ENCODE measurements around the gene APPL2.
"Not testable (repeated sequence)": the region's sequence is repeated elsewhere in the genome, so short reads cannot be mapped to it uniquely, and the experiment has no call there.

The APPL2 gene

DNA sequence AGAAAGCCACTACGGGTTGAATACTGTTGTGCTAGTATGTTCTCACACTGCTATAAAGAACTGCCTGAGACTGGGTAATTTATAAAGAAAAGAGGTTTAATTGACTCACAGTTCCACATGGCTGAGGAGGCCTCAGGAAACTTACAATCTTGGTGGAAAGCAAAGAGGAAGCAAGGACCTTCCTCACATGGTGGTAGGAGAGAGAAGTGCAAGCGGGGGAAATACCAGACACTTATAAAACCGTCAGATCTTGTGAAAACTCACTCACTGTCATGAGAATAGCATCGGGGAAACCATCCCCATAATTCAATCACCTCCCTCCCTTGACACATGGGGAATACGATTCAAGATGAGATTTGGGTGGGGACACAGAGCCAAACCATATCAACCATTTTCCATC is 20.5 kb upstream of the APPL2 start:
- DNase-seq = not testable (repeated sequence)

DNA sequence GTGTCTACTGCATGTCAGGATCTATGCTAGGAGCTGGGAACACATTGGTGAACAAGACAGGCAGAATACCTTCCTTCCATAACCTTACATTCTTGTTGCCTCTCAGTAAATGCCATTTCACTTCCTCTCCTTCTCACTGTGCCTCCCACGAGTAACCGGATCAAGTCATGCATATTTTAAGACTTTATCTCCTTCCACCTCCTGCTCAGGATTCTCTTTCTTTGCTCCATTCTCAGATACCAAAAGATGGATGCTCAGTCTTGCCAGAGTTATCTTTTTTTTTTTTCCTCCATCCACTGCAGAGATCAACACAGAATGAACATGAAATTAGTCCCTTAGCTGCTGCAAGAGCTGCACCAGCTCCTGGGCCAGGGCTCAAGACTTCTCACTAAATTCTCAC is 20.0 kb upstream of the APPL2 start:
- no peak for DNase-seq

DNA sequence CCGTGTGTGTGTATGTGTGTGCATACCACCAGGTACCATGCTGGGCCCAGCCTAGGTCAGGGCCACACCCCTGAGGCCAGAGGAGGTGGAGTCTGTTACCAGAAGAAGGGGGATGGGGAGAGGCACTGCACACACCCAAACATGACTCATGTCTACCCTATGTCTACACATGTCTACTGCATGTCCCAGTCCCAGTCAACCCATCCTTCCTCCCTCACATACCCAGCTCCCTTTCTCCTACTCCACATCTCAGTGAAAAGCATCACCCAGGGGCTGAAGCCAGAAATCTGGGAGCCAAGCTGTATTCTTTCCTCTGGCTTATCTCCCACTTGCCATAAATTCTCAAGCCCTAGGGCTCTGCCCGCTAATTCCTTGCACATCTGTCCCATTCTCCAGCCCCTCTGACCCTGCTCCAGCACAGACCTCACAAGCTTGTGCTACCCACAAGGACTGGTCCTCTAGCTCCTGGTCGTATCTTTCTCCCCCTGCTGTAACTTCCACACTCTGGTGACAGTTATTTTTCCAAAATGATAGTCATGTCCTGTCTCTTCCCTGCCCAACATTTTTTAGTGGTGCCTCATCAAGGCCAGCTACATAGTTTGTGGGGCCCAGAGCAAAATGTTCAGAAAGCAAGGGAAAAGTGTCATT is 18.0 kb upstream of the APPL2 start:
- DNase-seq = no peak

DNA sequence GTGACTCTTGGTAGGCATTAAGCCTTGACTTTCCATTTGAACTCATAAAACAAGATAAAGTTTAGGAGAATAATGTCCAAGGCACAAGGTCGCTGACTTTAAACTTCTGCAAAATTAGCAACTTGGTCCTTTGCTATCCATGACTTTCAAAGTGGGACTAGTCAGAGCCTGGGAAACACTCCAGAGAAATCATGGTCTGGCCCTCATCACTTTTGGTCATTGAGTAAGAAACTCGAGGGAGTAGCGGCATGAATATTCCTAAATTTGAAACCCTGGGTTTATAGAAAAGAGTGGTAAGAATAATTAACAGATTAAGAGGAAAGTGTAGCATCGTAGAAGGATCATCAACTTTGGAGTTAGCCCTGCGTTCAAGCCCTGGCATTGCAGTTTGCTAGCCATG is 16.9 kb upstream of the APPL2 start:
- no peak for DNase-seq

DNA sequence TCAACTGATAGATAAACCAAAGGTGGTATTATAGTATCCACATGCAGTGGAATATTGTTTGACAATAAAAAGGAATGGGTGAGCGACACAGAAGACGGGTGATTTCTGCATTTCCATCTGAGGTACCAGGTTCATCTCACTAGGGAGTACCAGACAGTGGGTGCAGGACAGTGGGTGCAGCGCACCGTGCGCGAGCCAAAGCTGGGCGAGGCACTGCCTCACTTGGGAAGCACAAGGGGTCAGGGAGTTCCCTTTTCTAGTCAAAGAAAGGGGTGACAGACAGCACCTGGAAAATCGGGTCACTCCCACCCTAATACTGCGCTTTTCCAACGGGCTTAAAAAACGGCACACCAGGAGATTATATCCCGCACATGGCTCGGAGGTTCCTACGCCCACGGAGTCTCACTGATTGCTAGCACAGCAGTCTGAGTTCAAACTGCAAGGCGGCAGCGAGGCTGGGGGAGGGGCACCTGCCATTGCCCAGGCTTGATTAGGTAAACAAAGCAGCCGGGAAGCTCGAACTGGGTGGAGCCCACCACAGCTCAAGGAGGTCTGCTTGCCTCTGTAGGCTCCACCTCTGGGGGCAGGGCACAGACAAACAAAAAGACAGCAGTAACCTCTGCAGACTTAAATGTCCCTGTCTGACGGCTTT is 9.9 kb upstream of the APPL2 start:
- DNase-seq = not testable (repeated sequence)

DNA sequence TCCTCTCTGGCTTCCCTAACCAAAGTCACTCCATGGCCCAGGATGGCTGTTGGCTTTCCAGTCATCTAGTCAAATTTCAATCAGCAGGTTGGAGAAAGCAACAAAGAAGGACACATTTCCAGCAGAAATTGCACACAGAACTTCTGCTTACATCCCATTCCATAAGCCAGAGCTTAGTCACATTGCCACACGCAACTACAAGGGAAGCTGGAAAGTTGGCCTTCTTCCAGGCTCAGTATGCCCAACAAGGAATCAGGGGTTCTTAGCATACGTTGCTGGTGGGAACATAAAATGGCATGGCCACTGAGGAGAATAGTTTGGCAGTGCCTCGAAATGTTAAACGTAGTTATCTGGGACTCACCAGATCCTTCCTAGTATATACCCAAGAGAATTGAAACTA is 9.3 kb upstream of the APPL2 start:
- DNase-seq = no peak

DNA sequence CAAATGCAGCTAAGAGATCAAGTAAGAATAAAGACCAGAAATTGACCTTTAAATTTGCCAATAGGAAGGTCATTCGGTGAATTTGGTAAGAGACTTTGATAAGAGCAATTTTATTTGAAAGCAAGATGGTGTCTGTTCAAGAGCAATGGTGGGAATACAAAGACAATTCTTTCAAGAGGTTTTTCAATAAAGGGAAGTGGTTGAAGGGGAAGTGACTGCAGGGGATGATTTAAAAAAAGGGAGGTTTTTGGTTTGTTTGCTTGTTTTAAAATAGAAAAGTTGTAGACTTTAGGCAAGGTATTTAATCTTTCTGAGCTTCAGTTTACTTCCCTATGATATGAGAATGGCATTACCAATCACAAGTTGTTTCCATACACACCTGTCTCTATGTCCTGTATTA is 4.3 kb upstream of the APPL2 start:
- no peak for DNase-seq

DNA sequence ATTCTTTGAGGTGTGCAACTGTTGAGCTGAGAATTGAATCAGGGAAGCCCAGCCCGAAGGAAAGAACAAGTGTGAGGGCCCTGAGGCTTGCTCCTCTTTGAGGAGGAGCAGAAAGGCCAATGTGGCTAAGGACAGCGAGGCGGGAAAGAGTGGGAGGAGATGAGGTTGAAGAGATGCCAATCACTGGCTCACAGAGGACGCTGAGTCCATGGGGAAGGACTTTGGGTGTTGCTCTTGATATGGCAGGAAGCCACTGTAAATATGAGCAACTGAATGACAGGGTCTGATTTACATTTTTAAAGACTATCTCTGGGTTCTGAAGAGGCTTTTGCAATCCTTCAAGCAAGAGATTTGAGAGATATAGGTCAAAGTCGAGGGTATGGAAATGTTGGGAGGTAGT is 3.3 kb upstream of the APPL2 start:
- DNase-seq = no peak

DNA sequence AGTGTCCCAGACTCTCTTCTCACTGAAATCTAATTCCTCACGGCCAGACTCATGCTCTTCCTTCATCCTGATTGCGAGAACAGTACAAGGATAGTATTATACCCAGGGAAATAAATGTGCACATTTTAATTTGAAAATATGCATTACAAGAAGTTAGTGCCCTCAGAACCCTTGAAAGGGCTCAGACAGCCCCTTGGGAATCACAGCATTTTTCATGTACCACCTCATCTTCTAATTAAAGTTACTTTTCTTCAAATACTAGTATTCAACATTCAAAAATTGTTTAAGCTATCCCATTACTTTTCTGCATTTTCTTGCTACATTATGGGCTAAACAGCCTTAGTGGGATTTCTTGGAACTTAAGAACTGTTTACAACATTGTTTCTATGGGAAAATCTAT is 1.7 kb upstream of the APPL2 start:
- DNase-seq = no peak

DNA sequence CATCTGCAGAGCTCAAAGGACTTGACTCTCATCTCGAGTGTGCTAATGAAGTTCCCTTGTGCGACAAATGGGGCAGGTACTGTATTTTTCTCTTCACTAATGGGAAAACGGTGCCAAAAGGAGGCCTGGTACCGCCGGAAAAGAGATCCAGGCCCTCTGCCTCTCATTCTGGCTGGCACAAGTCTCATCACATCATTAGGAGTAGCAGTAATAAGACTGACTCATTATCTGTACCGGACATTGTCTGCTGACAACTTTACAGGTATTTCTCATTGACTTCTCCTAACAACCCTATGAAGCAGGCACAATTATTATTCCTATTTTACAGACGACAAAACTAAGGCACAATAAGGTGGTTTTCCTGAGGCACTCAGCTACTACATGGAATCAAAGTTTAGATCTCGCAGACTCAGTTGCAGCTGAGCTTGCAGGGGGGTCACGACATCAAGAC is 668 bp downstream of the APPL2 start:
- no peak for DNase-seq

DNA sequence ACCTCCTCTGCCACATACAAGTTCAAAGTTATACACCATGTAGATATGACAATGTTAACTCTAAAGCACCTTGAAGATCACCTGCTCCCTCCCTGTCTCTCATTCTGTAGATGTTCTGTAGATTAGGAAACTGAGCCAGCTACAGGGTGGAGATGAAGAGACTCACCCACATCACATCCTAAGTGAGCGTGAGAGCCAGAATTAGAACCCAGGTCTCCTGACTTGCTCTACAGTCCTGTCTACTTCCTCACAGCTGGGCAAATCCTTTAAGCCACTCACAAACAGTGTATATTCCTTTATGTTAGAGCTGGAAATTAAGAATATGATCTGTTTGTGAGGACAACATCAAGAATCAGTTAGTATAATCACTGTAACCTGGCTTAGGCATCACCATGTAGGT is 1.8 kb downstream of the APPL2 start:
- DNase-seq = no peak

DNA sequence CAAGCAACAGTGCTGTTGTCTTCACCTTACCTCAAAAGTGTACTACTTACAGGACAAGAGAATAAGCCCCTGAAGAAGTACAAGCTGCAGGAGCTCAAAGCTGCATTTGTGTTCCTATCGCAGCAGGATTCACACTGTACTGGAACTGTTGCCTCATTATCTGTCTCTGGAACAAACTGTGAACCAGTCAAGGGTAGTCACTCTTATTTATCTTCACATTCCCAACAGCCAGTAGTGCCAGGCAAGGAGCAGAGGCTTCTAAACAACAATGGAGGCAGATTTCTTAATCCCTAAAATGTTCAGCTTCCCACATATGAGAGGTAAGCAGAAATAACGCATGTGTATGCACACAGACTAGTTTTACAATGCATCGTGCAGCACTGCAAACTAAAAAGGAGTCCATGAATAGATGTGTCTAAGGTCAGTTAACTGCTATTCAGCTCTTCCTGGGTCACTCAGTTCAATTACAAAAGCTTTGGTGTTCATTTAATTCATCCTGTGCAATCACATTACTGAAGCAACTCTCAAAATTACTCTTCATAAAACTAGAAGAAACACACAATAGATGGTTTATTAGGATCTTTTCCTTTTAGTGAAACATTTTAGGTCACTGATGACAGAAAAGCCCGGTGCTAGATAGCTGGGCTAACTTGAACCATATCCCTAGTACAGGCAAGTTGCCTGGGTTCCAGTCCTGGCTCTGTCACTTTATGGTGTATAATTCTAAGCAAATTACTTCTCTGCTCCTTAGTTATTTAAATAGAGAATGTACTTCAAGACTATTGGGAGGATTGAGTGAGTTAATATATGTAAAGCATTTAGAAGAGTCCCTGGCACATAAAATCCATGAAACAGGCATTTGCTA is 2.7 kb downstream of the APPL2 start:
- no peak for DNase-seq

DNA sequence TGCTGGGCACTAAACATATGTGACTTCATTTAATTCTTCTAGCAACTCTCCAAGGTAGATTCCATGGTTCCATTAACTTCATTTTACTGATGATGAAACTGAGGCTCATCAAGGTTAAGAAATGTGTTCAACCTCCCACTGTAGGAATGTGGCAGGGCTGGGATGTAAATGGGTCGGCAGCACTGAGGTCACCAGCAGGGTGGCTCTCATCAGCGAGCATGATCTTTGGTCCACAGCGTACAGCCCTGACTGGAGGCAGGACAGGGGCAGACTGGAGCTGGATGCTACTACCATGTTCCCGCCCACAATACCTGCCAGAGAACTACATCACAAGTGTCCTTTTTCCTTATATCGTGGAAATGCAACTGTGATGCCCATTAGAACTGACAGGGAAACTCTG is 4.6 kb downstream of the APPL2 start:
- no peak for DNase-seq

DNA sequence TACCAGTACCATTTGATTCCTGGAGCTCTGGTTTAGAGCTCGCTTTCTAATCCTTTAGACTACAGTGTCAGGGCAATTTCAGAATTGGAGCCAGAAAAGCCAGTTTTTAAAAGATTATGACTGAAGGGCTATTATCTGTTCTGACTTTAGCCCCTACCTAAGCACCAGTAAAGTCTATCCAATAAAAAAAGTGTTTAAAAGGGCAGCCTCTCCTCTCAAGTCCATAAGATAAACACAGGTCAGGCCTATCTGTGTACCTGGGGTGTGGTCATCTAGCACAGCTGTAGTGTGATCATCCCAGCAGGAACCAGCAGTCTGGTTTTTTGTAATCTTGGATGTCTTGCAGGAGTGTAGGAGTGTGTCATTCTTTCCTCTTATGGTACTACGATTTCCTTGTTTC is 6.6 kb downstream of the APPL2 start:
- DNase-seq = no peak

DNA sequence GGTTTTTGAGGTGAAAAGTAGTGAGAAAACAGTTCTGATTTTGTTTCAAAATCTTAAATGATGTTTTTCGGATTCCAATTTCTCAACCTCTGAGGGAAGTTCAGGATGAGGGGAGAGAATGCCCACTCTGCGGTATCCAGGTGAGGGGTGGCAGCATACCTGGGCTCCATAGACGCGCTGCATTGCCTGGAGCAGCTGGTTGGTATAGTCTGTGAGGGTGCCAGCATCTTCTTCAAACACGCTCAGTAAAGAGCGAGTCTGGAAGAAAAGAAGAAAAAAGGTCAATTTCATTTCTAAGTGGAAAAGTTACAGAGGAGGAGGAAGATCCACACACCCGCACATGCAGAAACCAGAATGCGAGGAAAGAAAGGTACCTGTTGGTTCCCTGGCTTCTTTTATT is 7.0 kb downstream of the APPL2 start:
- no peak for DNase-seq

DNA sequence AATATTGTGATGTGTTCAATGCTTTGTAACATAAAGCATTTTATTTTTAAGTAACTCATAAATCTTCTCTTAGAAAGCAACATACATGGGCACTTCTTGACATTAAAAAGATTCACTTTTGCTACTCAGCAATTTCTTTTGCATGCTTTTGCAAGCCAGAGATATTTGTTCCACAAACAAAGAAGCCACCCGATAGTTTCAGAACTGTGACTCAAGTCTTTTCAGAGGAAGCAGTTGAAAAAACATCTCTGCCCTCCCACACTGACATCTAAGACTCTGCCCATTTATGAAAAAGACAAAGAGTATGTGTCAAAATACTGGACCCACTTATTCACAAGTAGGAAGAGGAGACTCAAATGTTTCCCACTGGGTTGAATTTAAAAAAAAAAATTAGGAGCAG is 7.5 kb downstream of the APPL2 start:
- DNase-seq = no peak

DNA sequence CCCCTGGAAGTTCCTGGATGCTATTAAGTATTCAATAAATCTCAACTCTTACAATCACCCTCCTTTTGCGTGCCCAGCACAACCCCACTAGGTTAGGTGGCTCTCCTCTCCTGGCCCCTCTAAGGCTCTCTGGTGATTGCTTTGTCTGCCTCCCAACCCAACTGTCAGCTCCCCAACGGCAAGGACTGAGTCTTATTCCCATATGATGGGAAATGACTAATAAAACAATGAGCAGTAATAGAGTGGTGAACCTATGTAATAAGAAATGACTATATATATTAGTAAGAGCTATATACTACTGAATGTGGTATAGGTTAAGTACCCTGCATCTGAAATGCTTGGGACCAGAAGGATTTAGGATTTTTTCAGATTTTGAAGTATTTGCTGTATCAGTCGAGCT is 8.1 kb downstream of the APPL2 start:
- no peak for DNase-seq

DNA sequence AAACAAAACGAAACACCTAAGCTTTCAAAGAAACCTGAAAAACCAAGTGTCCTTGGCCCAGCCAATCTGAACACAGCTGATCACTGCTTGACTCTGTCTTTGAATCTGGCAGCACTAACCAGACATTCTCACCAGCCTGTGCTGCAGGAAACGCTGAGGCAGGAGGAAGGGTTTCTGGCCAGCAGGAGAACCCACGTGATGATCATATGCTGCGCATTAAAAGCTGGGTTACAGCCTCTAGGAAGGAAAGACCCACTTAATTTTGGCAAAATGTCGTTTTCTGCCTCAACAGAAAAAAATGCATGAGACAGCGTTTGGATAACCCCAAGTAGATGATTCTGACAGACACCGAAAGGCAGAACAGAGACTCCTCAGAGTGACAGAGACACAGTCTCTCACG is 9.8 kb downstream of the APPL2 start:
- no peak for DNase-seq

DNA sequence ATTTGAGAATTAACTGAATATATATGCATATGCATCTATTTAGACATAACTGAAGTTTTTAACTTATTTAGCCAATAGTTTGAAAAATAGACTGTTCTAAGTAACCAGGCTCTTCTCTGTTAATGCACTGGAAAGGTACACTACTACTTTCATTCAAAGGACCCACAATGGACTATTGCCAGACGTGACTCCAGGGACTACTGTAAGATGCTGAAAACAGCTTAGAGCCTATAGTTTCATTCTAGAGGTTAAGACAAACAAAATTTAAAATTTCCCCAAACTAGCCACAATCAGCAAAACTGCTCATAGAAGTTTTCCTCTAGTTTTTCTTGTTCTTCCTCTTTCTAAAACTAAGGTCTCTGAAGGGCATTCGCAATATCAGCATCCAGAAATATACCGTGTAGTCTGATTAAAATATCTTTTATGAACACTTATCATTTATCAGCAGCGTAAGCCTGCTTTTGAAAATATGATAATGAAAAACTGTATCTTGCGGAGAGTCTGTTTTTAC is 10.4 kb downstream of the APPL2 start:
- no peak for DNase-seq

DNA sequence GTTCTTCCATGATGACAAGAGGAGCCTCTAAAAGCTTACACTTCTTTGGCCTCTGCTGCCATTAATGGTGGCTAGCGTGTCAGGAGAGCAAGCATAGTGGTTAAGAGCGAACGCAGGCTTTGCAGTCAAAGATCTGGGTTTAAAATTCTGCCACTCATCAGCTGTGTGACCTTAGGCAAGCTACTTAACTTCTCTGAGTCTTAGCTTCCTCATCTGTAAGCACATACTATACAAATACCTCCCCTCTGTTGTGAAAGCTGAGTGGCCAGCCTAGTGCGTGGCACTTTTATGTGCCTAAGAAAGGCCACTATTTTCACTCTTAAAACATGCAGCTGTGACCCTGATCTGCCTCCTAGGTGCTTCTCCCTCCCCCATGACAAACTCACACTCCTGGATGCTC is 11.6 kb downstream of the APPL2 start:
- DNase-seq = no peak

DNA sequence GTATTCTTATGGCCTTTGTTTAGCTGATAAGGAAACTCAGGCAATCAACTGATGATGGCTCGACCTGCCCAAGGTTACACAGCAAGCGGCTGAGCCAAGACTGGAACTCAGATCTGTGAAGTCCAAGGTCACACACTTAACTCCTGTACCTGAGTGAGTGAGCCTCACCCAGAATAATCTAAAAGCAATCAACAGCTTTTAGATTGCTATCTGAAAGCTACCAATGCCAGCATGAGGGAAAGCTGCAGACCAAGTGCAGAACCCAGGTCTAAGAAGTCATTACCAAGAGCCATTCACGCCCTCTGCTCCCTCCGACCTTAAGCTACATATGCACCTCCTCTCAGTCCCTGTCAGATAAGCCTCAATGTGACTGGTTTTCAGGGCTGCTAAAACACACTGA is 12.1 kb downstream of the APPL2 start:
- DNase-seq = no peak

DNA sequence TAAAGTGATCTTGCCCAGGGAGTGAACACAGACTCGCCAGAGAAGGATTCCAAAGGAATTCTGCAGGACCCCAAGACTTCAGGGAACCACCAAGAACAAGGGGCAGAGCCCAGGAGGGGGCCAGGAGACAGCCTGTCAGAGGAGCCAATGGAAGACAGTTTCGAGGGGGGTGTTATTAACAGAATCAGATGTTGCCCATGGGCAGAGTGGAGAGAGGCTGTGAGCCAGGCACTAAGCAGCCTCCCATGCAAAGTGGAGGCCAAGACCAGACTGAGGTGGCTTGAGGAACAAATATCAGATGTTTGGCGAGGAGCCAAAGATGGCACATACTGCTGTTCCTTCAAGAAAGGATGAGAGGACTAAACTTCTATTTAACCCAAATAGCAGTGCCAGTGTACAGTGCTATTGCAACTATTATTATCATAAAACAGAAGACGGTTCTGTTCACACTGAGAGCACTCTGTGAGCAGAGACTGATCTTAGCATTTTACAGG is 12.6 kb downstream of the APPL2 start:
- DNase-seq = no peak

DNA sequence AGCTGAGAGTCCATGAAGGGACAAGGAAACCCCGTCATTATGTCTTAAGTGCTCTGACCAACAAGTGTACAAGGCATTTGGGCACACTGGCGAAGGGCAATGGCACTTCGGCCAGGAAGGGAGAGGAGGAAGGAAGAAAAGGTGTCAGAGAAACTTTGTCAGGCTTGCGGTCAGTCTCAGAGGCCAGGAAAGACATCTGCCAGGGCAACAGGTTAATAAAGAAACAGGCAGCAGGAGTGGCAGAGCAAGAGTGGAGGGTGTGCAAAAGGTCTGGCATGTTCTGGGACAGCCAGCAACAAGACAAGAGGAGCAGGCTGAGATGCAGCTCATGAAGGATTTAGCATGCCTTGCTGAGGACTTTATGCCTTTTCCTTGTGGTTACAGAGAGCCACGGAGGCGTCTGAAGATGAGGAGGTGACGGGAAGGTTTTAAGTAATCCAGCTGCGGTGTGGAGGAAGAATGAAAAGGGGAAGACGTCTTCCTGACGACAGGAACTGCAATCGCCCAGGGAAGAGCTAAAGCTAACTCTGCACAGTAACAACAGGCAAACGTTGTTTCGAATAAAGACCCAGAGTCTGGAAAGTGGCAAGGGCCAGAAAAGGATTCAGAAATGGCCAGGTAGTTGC is 13.1 kb downstream of the APPL2 start:
- no peak for DNase-seq
